ENCODE data around the gene SPRYD3. TPM values are rescaled to one million over a fixed set of nuclear protein-coding genes. Genes with fewer than 3 reads are reported as not detected.
A peak's percentile ranks its signal among the peaks of the same experiment; 100 is the strongest.

The SPRYD3 gene
- total and polyA plus RNA-seq, 2 of the 4 experiments (the other 2 are of a cell fraction), result 25.6 to 27.8 TPM

GRCh38 chr12:53115891-53116648, 36.9 kb upstream of the SPRYD3 start:
- BruUV-seq (replicated peaks), result no TSS peak
- H3K27ac ChIP-seq (ENCODE audit: insufficient read depth, low read length), result no peak overlapping the region
- ChIA-PET POLR2A (ENCODE audit: unreplicated experiment) (no interaction called here), CTCF (interaction anchor here (0.5 to 1.2 kb wide), 2 partner anchors 11 to 21 kb away, joined by 3 to 4 read pairs; no protein-coding TSS in a partner anchor)
- 85% methylated on average over 5 of the region's 8 CpGs; no CpG with 5 or more reads in 1 of the 2 experiments for WGBS, 2 experiments (ENCODE audit: extremely low coverage in 2 of 2, insufficient read length in 1 of 2)
- H2BK15ac ChIP-seq (ENCODE audit: low read depth, low read length), result no peak overlapping the region
- H4K91ac ChIP-seq (ENCODE audit: insufficient read depth, low read depth, low read length), result no peak overlapping the region
- H3K9ac ChIP-seq (ENCODE audit: low read depth, low read length), result no peak overlapping the region
- H4K8ac ChIP-seq (ENCODE audit: low read depth in 2 of 2, low read length in 2 of 2), result no peak overlapping the region
- TF ChIP-seq FOS (IDR thresholded peaks at IDR 0.05; ENCODE audit: low read depth, low read length) (no peak), CHD1 (IDR thresholded peaks at IDR 0.05; ENCODE audit: low read depth, low read length) (no peak), POLR2A (IDR thresholded peaks at IDR 0.05; ENCODE audit: low read depth, low read length) (no peak), CEBPB (IDR thresholded peaks at IDR 0.05; ENCODE audit: low read depth, low read length) (no peak), ELK1 (IDR thresholded peaks at IDR 0.05; ENCODE audit: borderline replicate concordance, low read depth, low read length) (no peak), NFE2L2 (IDR thresholded peaks at IDR 0.05; ENCODE audit: low read depth, low read length) (no peak)
- in situ Hi-C loops (cut with MboI; ENCODE audit: low sequenced_read_pairs), result no loop called here
- no peak overlapping the region for H3K18ac ChIP-seq (ENCODE audit: low read depth, low read length)
- H4K20me1 ChIP-seq (ENCODE audit: insufficient read depth, low read length), result no peaks in the 10 kb centered on the region
- H3K56ac ChIP-seq (ENCODE audit: extremely low read depth, insufficient read depth, low read length), result no peak overlapping the region
- no peak overlapping the region for H2AK5ac ChIP-seq (ENCODE audit: low read depth, low read length)
- no peak overlapping the region for H2AK9ac ChIP-seq (replicated peaks; ENCODE audit: low read depth, low read length, poor library complexity)
- no peak overlapping the region for H2BK20ac ChIP-seq (ENCODE audit: low read depth, low read length)
- intact Hi-C loops (cut with micrococcal nuclease), result no loop called here
- no peaks in the 10 kb centered on the region for H3K4me1 ChIP-seq (ENCODE audit: control insufficient read depth, insufficient read depth, low read length)
- dilution Hi-C loops (cut with HindIII; ENCODE audit: low sequenced_read_pairs, unreplicated experiment), result no loop called here
- no peak overlapping the region for H2BK5ac ChIP-seq (ENCODE audit: low read depth, low read length, poor library complexity, severe bottlenecking)
- H2AFZ ChIP-seq (replicated peaks; ENCODE audit: low read length, poor library complexity), result peak overlapping the region; percentile 8
- H3K36me3 ChIP-seq (ENCODE audit: control insufficient read depth, insufficient read depth, low read length), result no peaks in the 10 kb centered on the region
- H3K9me1 ChIP-seq (ENCODE audit: insufficient read depth, low read length), result no peaks in the 10 kb centered on the region; the same call in 1 of the 2 replicates
- H3K4me2 ChIP-seq (ENCODE audit: low read depth, low read length), result no peak overlapping the region
- no peak overlapping the region for H3K23ac ChIP-seq (ENCODE audit: low read depth, low read length)
- peaks cover 2% of the 10 kb centered on the region; the same call in 1 of the 2 replicates for H3K27me3 ChIP-seq (ENCODE audit: control insufficient read depth, insufficient read depth, low read length)
- no peak overlapping the region for H3K4me3 ChIP-seq (ENCODE audit: insufficient read depth, low read depth, low read length)
- no peak overlapping the region for H4K5ac ChIP-seq (ENCODE audit: low read depth, low read length)
- H3K79me1 ChIP-seq (ENCODE audit: low read depth in 1 of 2, low read length in 2 of 2), result no peaks in the 10 kb centered on the region
- H2BK120ac ChIP-seq (ENCODE audit: low read depth, low read length), result no peak overlapping the region
- H3K4ac ChIP-seq (ENCODE audit: low read depth, low read length), result no peak overlapping the region
- ATAC-seq (ENCODE audit: low read depth), result no peak
- no peaks in the 10 kb centered on the region for H3K9me3 ChIP-seq (ENCODE audit: control insufficient read depth, insufficient read depth, low read length)
- H3K14ac ChIP-seq (replicated peaks; ENCODE audit: low read depth, low read length), result no peak overlapping the region
- no peak for DNase-seq

Data from IMR-90 (cell line).